Measurements from ENCODE around the gene KLRC4.
A peak's percentile ranks its signal among the peaks of the same experiment; 100 is the strongest.

The KLRC4 gene

DNA sequence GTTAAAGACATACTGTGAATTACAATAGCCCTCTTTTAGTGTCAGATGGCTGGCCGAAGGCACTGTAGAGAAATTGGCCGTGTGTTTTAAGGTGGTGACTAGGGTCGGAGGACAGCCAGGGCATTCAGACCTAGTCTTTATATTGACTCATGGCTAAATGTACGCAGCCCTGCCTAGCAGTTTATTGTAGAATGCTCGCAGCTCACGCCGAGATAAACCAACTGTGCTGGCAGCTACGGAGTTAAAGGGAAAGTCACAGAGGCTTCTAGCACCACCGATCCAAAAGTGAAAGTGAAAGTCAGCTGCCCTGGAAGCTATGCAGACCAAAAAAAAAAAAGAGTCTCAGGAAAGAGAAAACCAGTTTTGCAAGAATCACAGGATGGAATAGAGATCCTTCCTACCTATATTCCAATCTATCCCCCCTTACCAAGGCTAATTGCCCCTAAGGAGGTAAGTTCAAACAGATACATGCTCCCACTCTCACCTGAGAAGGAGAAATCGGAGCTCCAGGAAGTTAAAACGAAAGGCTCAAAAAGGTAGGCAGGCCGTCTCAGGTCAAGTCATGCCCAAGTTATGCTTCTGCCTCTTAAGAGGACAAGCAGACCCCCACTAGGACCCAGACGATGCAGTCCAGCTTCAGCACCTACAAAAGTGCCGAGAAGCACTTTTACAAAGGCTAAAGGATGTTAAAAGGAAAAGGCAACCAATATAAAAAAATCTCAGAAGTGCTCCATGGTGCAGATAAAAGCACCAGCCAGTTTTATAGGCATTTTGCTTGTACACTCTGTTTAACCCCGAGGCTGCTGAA, 44.5 kb downstream of the KLRC4 start:
- DNase-seq (ENCODE audit: low spot score), result peak; percentile 44
- TF ChIP-seq, protein P1, sequence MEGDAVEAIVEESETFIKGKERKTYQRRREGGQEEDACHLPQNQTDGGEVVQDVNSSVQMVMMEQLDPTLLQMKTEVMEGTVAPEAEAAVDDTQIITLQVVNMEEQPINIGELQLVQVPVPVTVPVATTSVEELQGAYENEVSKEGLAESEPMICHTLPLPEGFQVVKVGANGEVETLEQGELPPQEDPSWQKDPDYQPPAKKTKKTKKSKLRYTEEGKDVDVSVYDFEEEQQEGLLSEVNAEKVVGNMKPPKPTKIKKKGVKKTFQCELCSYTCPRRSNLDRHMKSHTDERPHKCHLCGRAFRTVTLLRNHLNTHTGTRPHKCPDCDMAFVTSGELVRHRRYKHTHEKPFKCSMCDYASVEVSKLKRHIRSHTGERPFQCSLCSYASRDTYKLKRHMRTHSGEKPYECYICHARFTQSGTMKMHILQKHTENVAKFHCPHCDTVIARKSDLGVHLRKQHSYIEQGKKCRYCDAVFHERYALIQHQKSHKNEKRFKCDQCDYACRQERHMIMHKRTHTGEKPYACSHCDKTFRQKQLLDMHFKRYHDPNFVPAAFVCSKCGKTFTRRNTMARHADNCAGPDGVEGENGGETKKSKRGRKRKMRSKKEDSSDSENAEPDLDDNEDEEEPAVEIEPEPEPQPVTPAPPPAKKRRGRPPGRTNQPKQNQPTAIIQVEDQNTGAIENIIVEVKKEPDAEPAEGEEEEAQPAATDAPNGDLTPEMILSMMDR (IDR thresholded peaks at IDR 0.05; ENCODE audit: extremely low read depth, missing control alignments), result no peak

DNA sequence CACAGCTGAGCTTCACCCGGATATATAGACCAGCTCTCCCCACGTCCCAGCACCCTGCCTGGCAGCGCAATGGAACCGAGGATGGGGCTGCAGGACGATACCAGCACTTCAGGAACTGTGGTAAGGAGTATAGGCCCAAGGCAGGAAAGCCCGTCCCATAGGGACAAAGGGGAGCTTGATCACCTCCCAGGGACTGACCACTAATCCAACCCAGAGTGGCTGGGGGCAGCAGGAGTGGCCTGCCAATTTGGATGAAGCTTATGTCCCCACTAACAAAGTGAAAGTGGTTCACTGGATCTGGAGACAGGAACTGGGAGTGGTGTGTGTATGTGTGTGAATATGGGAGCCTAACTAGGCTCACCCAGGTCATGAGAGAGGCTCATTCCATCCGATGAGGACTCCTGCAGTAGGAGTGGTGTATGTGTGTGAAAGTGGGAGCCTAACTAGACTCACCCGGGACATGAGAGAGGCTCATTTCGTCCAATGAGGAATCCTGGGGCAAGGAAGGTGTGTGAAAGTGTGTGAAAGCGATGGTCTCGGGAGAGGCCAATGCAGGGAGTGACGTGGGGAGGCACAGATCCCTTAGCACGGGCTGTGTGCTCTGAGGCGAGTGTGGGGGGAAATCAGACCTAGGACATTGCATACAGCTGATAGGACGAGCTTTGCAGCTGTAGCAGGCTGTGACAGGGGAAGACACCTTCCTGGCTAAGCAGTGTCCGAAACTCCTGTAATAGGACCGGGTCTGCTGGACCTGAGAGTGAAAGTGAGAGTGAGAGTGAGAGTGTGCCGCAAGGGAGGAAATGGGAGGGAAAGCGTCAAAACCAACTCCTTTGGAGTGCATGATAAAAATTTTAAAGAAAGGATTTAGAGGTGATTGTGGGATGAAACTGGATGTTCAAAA, 45.4 kb downstream of the KLRC4 start:
- TF ChIP-seq, protein P1 (IDR thresholded peaks at IDR 0.05; ENCODE audit: extremely low read depth, missing control alignments), result no peak
- DNase-seq (ENCODE audit: low spot score), result peak; percentile 67

DNA sequence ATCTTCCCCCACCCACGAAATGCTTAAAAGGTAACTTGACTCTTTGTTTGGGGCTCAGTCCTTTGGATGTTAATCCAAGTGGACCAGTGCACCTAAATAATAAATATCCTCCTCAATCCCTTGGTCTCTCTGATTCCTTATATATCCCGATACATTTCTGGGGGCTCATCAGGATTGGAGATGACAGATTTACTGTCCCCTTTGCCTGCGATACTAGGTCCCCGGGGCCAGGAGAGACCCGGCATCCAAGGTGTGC, 46.0 kb downstream of the KLRC4 start:
- no peak for DNase-seq (ENCODE audit: low spot score)

DNA sequence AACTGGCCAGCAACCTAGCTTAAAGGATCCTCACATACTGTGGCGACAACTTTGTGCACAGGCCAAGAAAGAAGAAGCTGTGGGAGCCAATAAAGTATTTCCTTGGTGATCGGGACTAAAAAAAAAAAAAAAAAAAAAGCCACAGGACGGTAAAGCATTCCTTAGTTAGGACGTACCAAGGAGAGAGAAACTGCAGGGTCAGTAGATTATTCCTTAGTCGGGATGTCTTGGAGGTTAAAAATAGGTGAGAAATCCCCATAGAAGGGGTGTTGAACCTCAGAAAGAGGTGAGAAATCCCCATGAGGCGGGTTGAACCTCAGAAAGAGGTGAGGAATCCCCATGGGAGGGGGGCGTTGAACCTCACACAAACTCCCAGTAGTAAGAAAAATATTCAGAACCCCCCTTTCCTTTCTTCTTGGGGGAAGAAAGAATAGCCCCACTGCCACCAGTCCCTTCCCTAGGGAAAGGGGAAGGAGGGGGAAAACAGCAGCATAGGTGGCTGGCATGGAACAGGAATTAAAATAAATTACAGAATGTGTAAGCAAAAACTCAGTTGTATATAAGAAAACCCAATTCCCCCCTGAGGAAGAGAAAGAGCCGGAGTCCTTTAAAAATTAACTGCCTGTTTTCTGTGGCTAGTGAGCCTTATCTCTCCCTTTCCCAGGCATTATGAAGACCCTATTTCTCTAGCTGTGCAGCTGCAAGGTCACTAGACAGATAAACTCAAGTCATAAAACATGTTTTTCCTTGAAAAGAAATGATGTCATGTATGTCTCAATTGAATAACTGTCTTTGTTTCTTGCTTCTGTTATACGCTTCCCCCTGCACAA, 46.5 kb downstream of the KLRC4 start:
- TF ChIP-seq, protein P1 (IDR thresholded peaks at IDR 0.05; ENCODE audit: extremely low read depth, missing control alignments), result no peak
- no peak for DNase-seq (ENCODE audit: low spot score)

More for the DNA sequence above, 46.0 kb downstream of the KLRC4 start:
- TF ChIP-seq, protein P1 (IDR thresholded peaks at IDR 0.05; ENCODE audit: extremely low read depth, missing control alignments), result no peak

DNA sequence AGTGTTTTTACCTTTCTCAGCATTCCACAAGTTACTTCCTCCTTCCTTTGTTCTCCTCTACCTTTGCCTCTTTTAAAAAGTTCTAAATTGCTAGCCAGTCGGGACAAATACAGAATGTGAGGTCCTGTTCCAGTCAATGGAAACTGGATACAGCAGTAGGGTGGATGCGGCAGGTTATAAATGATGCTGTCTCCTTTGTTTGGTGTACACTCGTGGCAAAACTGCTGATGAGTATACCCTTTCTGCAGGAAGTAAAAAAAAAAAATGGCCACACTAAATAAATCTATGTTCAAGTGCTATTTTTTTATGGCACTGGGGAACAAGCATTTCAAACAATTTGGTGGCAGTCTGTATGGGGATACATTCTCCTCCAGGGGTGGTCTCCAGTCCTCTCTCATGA, 47.2 kb downstream of the KLRC4 start:
- TF ChIP-seq, protein P1 (IDR thresholded peaks at IDR 0.05; ENCODE audit: extremely low read depth, missing control alignments), result no peak
- no peak for DNase-seq (ENCODE audit: low spot score)

DNA sequence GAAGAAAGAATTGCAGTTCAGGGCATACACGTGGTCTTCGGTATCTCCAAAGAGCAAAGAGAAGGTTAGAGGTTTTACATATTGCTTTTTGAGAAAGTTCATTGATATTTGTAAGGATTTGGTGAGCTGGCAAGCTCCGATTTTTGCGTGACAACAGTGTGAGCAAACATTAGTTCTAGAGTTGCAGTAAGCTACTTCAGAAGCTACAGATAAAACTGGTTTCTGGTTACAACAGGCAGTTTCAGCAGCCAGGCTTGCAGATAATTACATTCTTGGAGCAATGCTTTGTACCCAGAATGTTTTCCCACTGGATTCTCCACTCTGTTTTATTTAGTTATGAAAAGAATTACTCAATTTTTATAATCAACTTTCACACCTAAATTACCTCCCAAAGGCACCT, 47.9 kb downstream of the KLRC4 start:
- TF ChIP-seq, protein P1 (IDR thresholded peaks at IDR 0.05; ENCODE audit: extremely low read depth, missing control alignments), result no peak
- DNase-seq (ENCODE audit: low spot score), result no peak
